Renal cortex interstitium (tissue), 11 donors: Measurements from ENCODE around the gene DUSP1. TPM values are rescaled to one million over a fixed set of nuclear protein-coding genes. Genes with fewer than 3 reads are reported as not detected.

Experiments
- DNase-seq, 11 donors: peaks; one replicate each; pipeline ENCODE4 v3.0.0-alpha.2; 2013; ENCODE audit warnings: low read depth in 9 of 11, low spot score in 4 of 11; ENCODE audit errors: extremely low read depth in 1 of 11
- polyA plus RNA-seq, 3 donors: library from polyadenylated mRNA; unstranded; fragments of 120-200 nt; gene quantifications; one replicate each; pipeline ENCODE4 v1.2.1, GENCODE V29; 2013; ENCODE audit not compliant: insufficient read length in 3 of 3

DUSP1 gene
- polyA plus RNA-seq, 3 donors, result 53.9 to 115 (median 86.6) TPM

DNA sequence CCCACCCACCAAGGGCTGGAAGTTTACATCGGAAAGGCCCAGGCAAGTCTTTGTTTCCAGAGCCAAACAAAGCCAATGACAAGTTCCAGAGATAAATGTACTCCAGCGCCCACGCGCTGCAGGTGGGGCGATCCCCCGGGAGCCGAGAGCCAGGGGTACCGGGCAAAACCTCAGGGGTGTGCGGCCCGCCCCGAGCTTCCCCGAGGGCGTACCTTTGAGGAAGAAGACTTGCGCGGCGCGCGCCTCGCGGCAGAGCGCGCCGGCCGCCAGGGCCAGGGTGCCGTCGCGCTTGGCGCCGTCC, 671 bp downstream of the DUSP1 start:
- peak in 1 of 11 donors; percentile 48 for DNase-seq

DNA sequence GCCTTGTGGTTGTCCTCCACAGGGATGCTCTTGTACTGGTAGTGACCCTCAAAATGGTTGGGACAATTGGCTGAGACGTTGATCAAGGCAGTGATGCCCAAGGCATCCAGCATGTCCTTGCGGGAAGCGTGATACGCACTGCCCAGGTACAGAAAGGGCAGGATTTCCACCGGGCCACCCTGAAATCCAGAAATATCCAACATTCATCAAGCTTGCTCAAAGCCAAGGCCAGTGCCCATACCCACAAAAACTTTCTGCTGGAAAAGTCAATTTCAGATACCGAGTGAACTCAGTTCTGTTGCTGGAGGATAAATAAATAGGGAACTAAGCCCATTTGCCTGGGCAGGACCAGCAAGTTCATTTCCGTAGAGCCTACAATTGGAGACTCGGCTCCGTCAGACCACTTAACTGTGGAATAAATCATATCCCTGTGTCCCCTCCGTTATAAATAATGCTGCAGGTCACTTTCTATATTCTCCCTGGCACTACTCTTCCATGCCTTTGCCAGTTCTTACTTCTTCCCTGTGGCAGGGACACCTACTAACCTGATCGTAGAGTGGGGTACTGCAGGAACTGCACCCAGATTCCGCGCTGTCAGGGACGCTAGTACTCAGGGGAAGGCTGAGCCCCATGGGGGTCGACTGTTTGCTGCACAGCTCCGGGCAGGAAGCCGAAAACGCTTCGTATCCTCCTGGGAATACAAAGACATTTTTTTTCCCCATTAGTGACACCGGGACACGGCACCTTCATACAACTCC, 1.2 kb downstream of the DUSP1 start:
- DNase-seq, result no peak

DNA sequence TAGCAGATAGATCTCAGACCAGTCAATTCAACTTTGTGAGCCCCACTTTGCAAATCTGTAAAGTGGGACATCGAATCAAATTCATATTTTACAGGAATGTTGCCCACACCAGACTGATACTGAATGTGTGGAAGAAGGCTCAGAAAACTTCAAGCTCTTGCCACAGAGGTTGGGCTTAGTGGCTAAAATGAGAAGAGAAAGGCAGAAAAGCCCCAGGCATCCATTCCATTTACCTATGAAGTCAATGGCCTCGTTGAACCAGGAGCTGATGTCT, 1.7 kb downstream of the DUSP1 start:
- DNase-seq, result no peak

DNA sequence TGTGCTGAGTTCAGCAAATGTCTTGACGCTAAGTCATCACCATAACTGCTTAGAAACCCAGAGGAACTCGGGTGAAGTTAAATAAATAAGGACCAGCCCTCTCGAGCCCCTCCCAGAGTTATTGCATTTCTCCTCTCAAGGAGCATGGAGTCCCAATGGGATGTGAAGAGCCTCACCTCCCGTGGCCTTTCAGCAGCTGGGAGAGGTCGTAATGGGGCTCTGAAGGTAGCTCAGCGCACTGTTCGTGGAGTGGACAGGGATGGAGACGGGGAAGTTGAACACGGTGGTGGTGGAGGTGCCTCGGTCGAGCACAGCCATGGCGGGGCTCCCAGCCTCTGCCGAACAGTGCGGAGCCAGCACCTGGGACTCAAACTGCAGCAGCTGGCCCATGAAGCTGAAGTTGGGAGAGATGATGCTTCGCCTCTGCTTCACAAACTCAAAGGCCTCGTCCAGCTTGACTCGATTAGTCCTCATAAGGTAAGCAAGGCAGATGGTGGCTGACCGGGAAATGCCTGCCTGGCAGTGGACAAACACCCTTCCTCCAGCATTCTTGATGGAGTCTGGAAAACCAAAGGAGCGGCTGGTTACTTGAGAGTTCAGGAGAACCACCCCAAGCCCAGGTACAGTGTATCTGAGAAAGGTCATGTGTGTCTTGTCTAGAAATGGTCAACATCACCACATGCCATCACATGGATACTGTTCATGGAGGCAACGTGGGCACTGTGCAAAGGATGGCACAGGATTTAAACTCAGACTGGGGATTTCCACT, 2.2 kb downstream of the DUSP1 start:
- DNase-seq, result no peak

DNA sequence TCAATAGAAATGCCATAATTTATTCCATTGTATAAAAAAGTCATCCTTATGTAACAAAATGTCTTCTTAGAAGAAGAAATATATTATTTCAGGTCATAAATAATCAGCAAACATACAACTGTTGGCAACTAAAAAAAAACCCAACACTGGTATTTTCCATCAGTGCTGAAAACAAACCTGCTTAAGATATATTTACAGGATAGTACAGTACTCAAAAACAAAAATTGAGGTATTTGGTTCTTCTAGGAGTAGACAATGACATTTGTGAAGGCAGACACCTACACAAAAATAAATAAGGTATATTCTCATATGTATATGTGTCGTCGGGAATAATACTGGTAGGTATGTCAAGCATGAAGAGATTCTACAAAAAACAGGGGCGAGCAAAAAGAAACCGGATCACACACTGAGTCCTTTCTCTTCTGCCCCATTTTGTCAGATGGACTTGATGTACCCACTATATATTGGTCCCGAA, 2.9 kb downstream of the DUSP1 start:
- DNase-seq, result no peak

DNA sequence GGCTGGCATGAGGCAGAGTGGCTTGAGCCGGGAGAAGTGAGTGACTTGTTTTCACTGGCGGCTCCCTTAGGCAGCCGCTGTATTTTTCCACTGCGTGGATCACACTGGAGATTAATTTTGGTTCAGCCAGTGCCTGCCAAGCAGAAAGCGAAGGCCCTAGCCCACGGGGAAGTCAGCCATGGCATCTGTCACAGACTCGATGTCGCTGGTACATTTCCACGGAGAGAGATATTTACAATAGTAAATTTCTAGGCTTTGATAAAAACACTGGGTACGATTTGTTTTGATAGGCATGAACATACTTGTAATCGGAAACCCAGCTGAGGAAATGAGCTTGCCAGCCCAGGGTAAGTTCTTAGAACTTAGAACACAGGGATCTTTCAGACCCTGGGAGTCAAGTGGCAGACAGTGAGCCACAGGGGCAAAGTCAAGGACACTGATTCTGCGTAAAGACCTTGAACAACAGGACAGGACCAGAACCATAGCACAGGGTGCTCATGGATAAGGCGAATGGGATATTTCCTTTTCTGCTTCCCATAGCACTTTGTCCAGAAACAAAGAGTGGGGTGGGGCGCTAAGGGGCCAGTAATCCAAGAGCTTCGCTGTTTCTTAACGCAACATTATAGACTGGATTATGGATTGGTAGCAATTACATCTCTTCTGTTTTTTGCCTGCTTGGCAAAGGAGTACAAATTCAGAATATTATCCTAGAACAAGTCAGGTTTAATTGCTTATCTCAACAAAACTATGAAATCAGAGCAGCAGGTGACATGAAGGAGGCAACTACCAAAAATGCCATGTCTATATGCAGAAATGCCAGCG, 4.5 kb downstream of the DUSP1 start:
- peak in 4 of 11 donors; percentile 52 to 68 (median 58) for DNase-seq

DNA sequence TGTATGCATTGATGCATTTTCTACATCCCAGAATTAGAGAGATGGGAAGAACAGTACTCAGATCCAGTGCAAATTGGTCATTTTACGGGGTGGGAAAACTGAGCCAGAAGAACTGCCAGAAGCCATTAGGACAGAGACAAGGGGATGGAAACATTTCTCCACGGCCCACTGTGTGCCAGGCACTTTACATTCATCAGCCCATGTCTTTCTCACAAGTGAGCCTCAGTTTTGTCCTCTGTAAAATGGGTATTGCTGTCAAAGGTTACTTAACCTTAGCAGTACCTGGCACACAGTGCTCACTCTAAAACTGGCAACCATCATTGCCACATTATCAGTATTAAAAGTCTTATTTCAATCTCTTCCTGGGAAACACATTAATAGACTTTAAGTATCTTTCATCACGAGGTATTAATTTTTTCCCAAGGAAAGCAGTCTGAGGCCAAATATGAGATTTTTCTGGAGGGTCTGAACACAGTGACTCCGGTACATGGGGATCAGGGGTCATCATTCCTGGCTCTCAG, 5.2 kb downstream of the DUSP1 start:
- DNase-seq, result no peak

DNA sequence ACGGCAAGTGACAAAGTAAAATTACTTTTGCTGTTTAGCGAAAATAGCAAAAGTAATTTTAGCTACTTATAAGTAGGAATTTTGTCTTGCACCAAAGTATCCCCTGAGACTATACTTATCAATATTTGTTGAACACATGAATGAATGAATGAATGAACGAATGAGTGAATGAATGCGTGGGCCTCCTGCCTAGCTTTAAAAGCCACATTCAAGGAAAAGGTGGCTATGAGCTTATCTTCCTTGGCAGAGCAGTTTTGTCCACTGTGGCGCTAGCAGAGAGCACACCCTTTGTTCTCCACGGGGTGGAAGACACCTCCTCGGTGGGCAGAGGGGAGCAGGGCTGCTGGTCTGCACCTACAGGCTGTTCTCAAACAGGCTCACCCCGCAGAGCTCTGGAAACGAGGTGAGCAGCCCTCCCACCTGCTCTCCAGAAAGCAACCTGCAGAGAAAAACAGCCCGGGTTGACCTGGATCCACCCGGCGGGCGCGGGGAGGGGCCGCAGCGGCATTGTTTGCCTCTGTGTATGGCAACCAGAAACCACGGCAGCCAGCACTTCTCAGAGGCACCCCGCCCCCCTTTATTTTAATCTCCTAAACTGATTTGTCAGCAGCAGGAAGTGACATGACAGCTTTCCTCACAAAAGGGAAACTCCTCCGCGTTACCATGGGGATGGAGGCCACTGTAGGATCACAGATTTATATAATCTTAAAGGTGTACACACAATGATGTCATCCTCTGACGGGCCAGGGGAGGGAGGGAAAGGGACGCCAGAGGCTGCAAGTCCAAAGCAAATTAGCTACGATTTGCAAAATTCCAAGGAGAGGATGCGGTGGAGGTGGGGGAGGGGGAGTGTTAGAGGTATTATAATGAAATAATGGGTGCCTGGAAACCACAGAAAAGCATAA, 5.9 kb downstream of the DUSP1 start:
- DNase-seq, result peak; percentile 95 to 100 (median 99)

DNA sequence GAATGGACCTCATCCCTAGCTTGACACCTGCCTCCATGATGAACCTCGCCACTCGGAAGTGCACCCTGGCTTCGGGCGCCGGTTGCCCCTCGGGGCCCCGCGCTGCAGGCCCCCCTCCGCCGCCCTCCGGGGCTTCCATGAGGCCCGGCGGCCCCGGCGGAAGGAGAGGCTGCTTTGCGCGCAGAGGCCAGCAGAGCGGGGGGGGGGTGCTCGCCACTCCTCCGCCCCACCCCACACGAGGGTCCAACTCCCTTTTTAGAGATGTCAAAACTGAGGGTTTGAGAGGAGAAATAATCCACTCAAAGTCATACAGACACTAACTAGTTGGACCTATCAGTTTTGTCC, 7.9 kb downstream of the DUSP1 start:
- DNase-seq, result no peak

DNA sequence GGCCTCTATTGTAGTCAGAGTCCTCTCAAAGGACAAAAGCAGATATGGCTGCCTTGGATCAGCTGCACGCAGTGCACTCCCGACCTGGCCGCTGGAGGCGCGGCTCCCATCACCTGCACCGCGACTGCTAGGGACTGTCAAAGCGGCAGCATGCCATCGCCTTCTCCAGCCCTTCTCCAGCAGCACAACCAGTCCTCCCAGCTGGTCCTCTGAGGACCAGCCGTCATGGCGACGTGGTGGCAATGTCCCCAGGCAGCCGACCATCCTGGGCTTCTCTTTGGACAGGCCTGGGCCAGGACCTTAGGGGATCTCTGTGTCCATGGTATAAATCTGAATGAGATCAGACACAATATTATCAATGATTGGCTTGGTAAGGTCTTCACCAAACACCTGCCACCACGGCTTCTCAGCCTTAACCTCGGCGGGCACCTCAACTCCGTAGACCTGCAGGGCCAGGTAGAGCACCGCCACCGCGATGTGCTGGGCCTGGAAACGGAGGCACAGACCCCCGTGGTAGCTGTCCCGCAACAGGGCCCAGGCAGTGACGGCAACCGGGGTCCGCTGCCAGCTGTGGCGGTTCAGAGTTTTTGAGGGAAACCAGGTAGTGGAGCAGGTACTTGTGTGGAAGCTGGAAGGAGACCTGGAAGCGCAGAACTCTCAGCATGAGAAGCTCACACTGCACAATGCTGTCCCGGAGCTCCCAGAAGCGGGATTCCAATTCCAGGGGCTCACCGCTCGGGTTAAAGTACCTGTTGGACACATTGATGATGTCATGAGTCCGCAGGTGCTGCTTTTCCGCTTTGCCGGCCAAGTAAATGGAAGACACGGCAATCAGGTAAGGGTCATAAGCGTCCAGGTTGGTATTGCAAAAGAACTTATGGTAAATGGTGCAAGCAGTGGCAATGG, 8.5 kb downstream of the DUSP1 start:
- DNase-seq, result no peak

DNA sequence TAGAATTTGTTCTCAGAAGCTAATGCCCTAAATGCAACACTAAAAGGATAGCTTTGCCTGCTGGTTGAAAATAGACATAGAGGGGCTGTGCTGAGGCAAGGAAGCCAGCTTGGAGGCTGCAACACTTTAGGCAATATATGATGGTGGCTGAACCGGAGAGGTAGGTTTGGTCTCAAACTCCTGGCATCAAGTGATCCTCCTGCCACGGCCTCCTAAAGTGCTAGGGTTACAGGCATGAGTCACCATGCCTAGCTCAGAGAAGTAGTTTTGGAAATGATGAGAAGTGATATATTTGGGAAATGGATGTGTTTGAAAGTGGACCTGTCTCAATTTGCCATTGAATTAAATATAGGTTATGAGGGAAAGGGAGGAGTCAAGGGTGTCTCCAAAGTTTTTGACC, 10.0 kb downstream of the DUSP1 start:
- DNase-seq, result no peak

DNA sequence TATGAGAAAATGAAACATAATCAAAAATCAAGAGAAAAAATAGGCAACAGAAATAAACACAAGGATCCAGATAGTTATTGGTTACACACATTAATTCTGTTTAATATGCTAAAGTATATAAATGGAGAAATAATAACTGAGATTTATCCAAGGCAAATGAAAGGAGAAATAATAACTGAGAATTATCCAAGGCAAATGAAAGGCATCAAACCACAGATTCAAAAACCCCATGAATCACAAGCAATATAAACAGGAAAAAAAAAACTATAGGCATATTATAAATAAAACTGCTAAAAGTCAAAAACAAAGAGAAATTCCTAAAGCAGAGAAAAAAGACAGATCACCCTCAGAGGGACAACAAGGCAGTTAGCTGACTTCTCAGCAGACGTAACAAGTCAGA, 10.9 kb downstream of the DUSP1 start:
- no peak for DNase-seq

DNA sequence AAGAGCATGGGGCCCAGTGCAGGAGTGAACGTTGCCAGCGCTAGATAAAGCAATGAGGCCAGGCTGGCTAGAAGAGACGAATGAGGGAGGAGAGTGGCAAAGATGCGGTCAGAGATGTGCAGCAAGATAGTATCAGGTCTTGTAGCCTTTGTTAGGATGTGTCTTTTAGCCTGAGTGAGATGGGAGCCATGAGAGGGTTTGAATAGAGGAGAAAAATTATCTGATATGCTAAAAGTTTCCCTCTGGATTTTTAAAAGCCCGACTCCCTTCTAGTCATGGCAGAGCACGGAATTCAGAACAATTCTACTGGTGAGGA, 12.2 kb downstream of the DUSP1 start:
- DNase-seq, result no peak

DNA sequence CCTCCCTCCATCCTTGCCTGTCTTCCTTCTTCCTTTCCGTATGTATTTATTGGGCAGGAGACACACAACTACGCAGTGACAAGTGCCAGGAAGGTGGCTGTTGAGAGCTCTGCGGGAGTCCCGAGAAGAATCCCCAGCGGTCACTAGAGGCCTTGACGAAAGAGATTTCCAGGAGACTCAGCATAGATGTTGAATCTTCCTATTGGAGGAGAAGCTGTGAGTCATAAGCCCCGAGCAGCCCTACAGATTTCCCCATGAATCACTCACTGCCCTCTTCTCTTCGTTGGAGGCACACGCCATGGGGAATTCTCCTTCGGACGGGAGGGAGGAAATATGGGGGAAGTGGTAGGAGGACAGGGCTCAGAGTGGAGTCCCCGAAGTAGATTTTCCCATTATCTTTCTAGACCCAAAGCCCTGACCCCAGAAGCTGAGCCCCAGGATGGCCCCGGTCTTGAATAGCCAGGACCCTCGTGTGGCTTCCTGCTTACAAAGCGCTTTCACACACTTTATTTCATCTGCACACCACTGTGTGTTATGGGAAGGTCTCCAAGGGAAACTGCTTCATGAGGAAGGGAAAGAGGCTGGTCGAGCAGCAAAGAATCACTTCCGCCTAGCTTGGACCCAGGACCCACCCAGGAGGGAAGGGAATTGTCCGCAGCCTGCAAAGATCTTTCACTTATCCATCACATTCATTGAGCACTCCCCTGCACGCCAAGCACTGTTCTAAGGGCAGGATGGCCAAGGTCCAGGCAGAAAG, 12.7 kb downstream of the DUSP1 start:
- DNase-seq, result no peak

DNA sequence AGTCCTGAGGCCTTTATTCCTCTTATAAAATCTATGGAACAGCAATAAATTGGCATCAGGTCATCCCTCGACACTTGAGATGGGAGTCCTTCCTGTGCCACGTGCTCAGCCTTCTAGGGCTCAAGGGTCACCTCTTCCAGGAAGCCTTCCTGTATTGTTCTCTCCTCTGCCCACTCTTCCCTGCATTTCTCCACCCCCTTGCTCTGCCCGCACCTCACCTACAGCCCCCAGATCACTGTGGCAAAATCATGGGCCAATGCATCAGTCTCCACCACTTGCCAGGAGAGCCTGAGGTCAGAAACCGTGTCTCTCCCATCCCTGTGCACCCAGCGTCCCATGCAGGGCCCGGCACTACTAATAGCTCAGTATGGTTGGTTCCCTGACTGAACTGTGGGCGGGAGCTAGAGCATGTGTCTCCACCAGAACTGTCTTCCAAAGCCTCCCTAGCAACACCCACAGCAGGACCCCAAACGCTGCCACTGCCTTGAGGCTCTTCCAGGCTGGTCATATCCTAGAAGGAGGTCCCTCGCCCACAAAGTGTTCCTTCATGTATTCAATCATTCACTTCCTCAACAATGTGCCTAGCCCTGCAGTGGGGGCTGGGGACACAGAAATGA, 13.5 kb downstream of the DUSP1 start:
- no peak for DNase-seq

DNA sequence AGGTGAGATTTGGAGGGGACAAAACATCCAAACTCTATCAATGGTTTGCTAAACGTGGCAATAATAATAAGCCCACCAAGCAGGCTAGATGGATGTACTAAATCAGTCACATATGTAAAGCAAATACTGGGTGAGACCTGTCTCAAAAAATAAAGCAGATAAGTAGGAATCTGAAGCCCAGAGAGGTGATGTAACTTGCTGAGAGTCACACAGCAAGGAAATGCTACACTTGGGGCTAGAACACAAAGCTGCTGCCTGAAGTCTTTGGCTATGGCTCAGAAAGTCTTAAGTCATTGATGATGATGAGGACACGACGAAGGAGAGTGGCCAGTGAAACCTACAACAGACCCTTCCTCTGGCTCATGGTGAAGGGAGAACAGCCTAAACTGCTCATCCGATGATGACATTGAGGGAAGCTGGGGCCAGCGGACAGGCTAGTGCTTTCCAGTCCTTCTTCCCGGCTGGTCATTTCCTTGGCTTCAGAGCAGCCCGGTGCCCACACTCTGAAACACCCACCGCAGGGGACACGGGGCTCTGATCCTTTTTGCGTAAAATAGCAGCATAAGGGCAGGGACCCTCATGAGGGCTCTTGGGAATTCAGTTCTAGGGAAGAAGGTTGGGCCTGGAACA, 14.1 kb downstream of the DUSP1 start:
- no peak for DNase-seq
